ENCODE data around the gene PANK2.

GRCh38 chr20:3890999-3891929, 2.1 kb downstream of the PANK2 start:
- no peak for TF ChIP-seq ZNF274 (IDR thresholded peaks at IDR 0.05; ENCODE audit: low read depth, low read length)
- no peak for TF ChIP-seq EGR1 (IDR thresholded peaks at IDR 0.05; ENCODE audit: low read depth)
- no peak for TF ChIP-seq EZH2 (IDR thresholded peaks at IDR 0.05)
- TF ChIP-seq CTCF (IDR thresholded peaks at IDR 0.05 in 2 of 3, conservative IDR thresholded peaks at IDR 0.05 in 1 of 3; ENCODE audit: borderline replicate concordance in 1 of 3, insufficient read depth in 1 of 3, low read depth in 2 of 3, low read length in 2 of 3) = no peak
